Peyer's patch (tissue), 4 donors: ENCODE measurements around the gene POLR1F.

Experiments
- POLR2A ChIP-seq, 2 donors: fragments of 450-650 bp; IDR thresholded peaks; one replicate each; pipeline ENCODE4 v1.5.1; 2017; ENCODE audit warnings: antibody characterized with exemption in 2 of 2, mild to moderate bottlenecking in 2 of 2, moderate library complexity in 2 of 2
- TF ChIP-seq, protein P1 (sequence below), 6 experiments: fragments of 450-650 bp in 4 of 6; fragments of 200-600 bp in 2 of 6; sonication (generic) in 1 of 6; IDR thresholded peaks; one replicate each; pipeline ENCODE4 v1.5.1; 2017 to 2019; ENCODE audit warnings: antibody characterized with exemption in 6 of 6, mild to moderate bottlenecking in 3 of 6, moderate library complexity in 1 of 6

GRCh38 chr7:19692111-19692828 is 16.6 kb downstream of the POLR1F start:
- TF ChIP-seq, protein P1, sequence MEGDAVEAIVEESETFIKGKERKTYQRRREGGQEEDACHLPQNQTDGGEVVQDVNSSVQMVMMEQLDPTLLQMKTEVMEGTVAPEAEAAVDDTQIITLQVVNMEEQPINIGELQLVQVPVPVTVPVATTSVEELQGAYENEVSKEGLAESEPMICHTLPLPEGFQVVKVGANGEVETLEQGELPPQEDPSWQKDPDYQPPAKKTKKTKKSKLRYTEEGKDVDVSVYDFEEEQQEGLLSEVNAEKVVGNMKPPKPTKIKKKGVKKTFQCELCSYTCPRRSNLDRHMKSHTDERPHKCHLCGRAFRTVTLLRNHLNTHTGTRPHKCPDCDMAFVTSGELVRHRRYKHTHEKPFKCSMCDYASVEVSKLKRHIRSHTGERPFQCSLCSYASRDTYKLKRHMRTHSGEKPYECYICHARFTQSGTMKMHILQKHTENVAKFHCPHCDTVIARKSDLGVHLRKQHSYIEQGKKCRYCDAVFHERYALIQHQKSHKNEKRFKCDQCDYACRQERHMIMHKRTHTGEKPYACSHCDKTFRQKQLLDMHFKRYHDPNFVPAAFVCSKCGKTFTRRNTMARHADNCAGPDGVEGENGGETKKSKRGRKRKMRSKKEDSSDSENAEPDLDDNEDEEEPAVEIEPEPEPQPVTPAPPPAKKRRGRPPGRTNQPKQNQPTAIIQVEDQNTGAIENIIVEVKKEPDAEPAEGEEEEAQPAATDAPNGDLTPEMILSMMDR (IDR thresholded peaks at IDR 0.05): no peak
- TF ChIP-seq POLR2A (IDR thresholded peaks at IDR 0.05): no peak
